ENCODE data around the gene PDIA2.

Gene PDIA2

DNA sequence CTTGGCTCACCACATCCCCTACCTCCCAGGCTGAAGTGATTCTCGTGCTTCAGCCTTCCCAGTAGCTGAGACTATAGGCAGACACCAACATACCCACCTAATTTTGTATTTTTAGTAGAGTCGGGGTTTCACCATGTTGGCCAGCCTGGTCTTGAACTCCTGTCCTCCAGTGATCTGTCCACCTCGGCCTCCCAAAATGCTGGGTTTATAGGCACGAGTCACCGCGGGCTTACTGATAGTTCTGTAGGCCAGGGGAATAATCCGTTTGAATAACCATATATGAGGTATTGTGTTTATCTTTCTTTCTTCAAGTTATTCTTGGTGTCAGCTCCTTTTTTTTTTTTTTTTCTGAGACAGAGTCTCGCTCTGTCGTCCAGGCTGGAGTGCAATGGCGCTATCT lies 40.7 kb upstream of the PDIA2 start:
- TF ChIP-seq TCF12 (IDR thresholded peaks at IDR 0.05; ENCODE audit: low read depth), result no peak
- TF ChIP-seq, protein P1, sequence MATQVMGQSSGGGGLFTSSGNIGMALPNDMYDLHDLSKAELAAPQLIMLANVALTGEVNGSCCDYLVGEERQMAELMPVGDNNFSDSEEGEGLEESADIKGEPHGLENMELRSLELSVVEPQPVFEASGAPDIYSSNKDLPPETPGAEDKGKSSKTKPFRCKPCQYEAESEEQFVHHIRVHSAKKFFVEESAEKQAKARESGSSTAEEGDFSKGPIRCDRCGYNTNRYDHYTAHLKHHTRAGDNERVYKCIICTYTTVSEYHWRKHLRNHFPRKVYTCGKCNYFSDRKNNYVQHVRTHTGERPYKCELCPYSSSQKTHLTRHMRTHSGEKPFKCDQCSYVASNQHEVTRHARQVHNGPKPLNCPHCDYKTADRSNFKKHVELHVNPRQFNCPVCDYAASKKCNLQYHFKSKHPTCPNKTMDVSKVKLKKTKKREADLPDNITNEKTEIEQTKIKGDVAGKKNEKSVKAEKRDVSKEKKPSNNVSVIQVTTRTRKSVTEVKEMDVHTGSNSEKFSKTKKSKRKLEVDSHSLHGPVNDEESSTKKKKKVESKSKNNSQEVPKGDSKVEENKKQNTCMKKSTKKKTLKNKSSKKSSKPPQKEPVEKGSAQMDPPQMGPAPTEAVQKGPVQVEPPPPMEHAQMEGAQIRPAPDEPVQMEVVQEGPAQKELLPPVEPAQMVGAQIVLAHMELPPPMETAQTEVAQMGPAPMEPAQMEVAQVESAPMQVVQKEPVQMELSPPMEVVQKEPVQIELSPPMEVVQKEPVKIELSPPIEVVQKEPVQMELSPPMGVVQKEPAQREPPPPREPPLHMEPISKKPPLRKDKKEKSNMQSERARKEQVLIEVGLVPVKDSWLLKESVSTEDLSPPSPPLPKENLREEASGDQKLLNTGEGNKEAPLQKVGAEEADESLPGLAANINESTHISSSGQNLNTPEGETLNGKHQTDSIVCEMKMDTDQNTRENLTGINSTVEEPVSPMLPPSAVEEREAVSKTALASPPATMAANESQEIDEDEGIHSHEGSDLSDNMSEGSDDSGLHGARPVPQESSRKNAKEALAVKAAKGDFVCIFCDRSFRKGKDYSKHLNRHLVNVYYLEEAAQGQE (IDR thresholded peaks at IDR 0.05; ENCODE audit: low read depth), result no peak
- TF ChIP-seq RAD21 (IDR thresholded peaks at IDR 0.05; ENCODE audit: low read depth), result no peak
- TF ChIP-seq EP300 (IDR thresholded peaks at IDR 0.05; ENCODE audit: borderline replicate concordance), result no peak
- no peak for TF ChIP-seq EGR1 (IDR thresholded peaks at IDR 0.05)
- TF ChIP-seq, protein P2, sequence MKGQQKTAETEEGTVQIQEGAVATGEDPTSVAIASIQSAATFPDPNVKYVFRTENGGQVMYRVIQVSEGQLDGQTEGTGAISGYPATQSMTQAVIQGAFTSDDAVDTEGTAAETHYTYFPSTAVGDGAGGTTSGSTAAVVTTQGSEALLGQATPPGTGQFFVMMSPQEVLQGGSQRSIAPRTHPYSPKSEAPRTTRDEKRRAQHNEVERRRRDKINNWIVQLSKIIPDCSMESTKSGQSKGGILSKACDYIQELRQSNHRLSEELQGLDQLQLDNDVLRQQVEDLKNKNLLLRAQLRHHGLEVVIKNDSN (IDR thresholded peaks at IDR 0.05), result no peak
- TF ChIP-seq TAF1 (IDR thresholded peaks at IDR 0.05; ENCODE audit: low read depth), result no peak
- TF ChIP-seq CEBPB (IDR thresholded peaks at IDR 0.05), result no peak
- TF ChIP-seq ZBTB7A (IDR thresholded peaks at IDR 0.05; ENCODE audit: low read depth), result no peak

DNA sequence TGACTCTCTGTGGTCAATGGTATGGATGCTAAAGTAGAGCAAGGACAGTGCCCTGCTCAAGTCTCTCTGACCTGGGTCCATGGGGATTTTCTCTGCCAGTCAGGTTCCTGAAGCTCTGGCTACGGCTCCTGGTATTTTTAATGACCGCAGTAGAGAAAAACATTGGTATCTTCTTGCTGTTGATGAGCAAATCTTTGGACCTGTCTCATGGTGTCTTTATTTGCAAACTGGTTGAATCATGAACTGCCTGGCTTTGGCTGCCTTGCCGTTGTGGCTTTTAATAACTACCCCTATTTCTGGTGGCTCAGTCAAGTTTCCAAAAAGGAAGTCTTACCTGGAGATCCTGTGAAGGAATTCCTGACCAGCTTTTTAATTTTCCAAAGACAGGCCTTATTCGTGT lies 39.6 kb upstream of the PDIA2 start:
- TF ChIP-seq, protein P3, sequence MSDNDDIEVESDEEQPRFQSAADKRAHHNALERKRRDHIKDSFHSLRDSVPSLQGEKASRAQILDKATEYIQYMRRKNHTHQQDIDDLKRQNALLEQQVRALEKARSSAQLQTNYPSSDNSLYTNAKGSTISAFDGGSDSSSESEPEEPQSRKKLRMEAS (IDR thresholded peaks at IDR 0.05), result no peak
- TF ChIP-seq TAF1 (IDR thresholded peaks at IDR 0.05; ENCODE audit: low read depth) (no peak), TEAD4 (IDR thresholded peaks at IDR 0.05) (no peak), FOXM1 (IDR thresholded peaks at IDR 0.05; ENCODE audit: borderline replicate concordance, low read depth) (no peak), RAD21 (IDR thresholded peaks at IDR 0.05; ENCODE audit: low read depth) (no peak), ZBTB7A (IDR thresholded peaks at IDR 0.05; ENCODE audit: low read depth) (no peak), EP300 (IDR thresholded peaks at IDR 0.05; ENCODE audit: borderline replicate concordance) (no peak), EGR1 (IDR thresholded peaks at IDR 0.05) (no peak)

DNA sequence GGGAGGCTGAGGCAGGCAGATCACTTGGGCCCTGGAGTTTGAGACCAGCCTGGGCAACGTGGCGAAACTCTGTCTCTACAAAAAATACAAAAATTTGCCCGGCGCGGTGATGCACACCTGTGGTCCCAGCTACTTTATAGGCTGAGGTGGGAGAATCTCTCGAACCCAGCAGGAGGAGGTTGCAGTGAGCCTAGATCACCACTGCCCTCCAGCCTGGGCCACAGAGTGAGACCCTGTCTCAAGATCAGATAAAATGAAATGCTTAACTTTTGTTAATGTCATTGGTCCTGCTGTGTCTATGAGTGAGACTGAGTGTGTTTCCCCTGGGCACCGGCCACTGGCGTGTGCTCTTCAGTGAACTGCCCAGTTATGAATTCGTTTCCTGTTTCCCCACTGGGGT lies 37.9 kb upstream of the PDIA2 start:
- no peak for TF ChIP-seq FOXM1 (IDR thresholded peaks at IDR 0.05; ENCODE audit: borderline replicate concordance, low read depth)
- TF ChIP-seq, protein P3 (IDR thresholded peaks at IDR 0.05), result no peak
- no peak for TF ChIP-seq TAF1 (IDR thresholded peaks at IDR 0.05; ENCODE audit: low read depth)
- no peak for TF ChIP-seq ZBTB7A (IDR thresholded peaks at IDR 0.05; ENCODE audit: low read depth)
- no peak for TF ChIP-seq EP300 (IDR thresholded peaks at IDR 0.05; ENCODE audit: borderline replicate concordance)
- no peak for TF ChIP-seq TCF12 (IDR thresholded peaks at IDR 0.05; ENCODE audit: low read depth)
- TF ChIP-seq, protein P2 (IDR thresholded peaks at IDR 0.05), result no peak
- TF ChIP-seq YY1 (IDR thresholded peaks at IDR 0.05; ENCODE audit: low read depth), result no peak
- TF ChIP-seq EGR1 (IDR thresholded peaks at IDR 0.05), result no peak
- TF ChIP-seq CREB1 (IDR thresholded peaks at IDR 0.05; ENCODE audit: low read depth), result no peak
- TF ChIP-seq, protein P1 (IDR thresholded peaks at IDR 0.05; ENCODE audit: low read depth), result no peak

DNA sequence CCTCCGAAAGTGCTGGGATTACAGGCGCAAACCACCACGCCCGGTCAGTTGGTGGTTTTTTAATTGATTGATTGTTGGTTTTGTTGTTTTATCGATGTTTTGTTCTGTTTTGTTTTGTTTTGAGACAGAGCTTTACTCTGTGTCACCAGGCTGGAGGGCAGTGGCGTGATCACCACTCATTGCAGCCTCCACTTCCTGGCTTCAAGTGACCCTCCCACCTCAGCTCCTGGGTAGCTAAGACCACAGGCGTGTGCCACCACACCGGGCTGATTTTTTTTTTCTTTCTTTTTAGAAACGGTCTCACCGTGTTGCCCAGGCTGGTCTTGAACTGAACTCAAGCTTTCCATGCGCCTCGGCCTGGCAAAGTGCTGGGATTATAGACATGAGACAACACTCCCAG lies 35.9 kb upstream of the PDIA2 start:
- no peak for TF ChIP-seq TAF1 (IDR thresholded peaks at IDR 0.05; ENCODE audit: low read depth)
- no peak for TF ChIP-seq CEBPB (IDR thresholded peaks at IDR 0.05)
- no peak for TF ChIP-seq EP300 (IDR thresholded peaks at IDR 0.05; ENCODE audit: borderline replicate concordance)
- TF ChIP-seq, protein P1 (IDR thresholded peaks at IDR 0.05; ENCODE audit: low read depth), result no peak
- no peak for TF ChIP-seq EGR1 (IDR thresholded peaks at IDR 0.05)
- TF ChIP-seq, protein P2 (IDR thresholded peaks at IDR 0.05), result no peak
- no peak for TF ChIP-seq YY1 (IDR thresholded peaks at IDR 0.05; ENCODE audit: low read depth)
- TF ChIP-seq ZBTB7A (IDR thresholded peaks at IDR 0.05; ENCODE audit: low read depth), result no peak
- TF ChIP-seq TCF12 (IDR thresholded peaks at IDR 0.05; ENCODE audit: low read depth), result no peak
- TF ChIP-seq FOXM1 (IDR thresholded peaks at IDR 0.05; ENCODE audit: borderline replicate concordance, low read depth), result no peak
- TF ChIP-seq TEAD4 (IDR thresholded peaks at IDR 0.05), result no peak
- no peak for TF ChIP-seq RAD21 (IDR thresholded peaks at IDR 0.05; ENCODE audit: low read depth)
- TF ChIP-seq CREB1 (IDR thresholded peaks at IDR 0.05; ENCODE audit: low read depth), result no peak
